ENCODE measurements around the gene MTARC2. TPM values are rescaled to one million over a fixed set of nuclear protein-coding genes. Genes with fewer than 3 reads are reported as not detected.

MTARC2 gene
- total and polyA plus RNA-seq, 8 donors = 7.3 to 83.4 (median 20.9) TPM

DNA sequence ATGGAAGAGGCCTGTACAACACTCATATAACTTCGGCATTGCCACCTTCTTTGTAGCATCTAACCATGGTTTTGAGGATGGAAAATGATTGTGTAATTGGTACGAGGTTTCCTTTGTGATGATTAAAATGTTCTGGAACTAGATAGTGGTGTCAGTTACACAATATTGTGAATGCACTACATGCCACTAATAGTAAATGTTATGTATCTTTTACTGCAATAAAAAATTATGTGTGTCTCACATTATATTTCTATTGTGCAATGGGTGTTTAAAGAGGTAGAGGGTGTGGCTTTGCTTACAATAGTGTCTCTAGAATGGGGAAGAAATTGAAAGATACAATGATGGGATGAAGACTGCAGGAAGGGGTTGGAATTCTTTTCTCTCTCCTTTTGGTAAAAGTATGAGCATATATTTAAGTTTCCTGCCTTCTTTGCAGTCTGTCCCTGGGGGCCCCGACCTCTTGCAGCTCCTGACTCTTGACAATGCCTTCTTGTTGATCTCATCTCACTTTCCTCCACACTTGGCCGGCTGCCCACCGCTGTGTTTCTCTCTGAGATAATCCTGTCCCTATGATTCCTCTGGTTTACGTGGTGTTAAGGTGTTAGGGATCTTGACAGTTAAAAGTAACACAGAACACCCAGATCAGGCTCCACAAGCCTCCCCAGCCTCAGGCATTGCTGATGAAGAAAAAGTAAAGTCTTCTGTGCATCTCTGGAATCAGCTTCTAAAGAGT is 77.9 kb downstream of the MTARC2 start:
- no peak overlapping the region for H3K27ac ChIP-seq
- DNase-seq = no peak
- TF ChIP-seq, protein P1, sequence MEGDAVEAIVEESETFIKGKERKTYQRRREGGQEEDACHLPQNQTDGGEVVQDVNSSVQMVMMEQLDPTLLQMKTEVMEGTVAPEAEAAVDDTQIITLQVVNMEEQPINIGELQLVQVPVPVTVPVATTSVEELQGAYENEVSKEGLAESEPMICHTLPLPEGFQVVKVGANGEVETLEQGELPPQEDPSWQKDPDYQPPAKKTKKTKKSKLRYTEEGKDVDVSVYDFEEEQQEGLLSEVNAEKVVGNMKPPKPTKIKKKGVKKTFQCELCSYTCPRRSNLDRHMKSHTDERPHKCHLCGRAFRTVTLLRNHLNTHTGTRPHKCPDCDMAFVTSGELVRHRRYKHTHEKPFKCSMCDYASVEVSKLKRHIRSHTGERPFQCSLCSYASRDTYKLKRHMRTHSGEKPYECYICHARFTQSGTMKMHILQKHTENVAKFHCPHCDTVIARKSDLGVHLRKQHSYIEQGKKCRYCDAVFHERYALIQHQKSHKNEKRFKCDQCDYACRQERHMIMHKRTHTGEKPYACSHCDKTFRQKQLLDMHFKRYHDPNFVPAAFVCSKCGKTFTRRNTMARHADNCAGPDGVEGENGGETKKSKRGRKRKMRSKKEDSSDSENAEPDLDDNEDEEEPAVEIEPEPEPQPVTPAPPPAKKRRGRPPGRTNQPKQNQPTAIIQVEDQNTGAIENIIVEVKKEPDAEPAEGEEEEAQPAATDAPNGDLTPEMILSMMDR (IDR thresholded peaks at IDR 0.05) = no peak
- no peak for TF ChIP-seq EP300 (IDR thresholded peaks at IDR 0.05)
- no peak for TF ChIP-seq POLR2A (IDR thresholded peaks at IDR 0.05)
- TF ChIP-seq POLR2AphosphoS5 (IDR thresholded peaks at IDR 0.05) = no peak
- intact Hi-C loops (cut with DNase I; ENCODE audit: low total_unique reads) = no loop called here
- 62 to 71% (median 67%) methylated on average over 6 of the region's 6 CpGs for WGBS, 5 donors
- no peaks in the 10 kb centered on the region for H3K4me1 ChIP-seq
- no peaks in the 10 kb centered on the region for H3K9me3 ChIP-seq
- H3K4me3 ChIP-seq = no peak overlapping the region
- no peaks in the 10 kb centered on the region for H3K36me3 ChIP-seq
- H3K27me3 ChIP-seq = no peaks in the 10 kb centered on the region

DNA sequence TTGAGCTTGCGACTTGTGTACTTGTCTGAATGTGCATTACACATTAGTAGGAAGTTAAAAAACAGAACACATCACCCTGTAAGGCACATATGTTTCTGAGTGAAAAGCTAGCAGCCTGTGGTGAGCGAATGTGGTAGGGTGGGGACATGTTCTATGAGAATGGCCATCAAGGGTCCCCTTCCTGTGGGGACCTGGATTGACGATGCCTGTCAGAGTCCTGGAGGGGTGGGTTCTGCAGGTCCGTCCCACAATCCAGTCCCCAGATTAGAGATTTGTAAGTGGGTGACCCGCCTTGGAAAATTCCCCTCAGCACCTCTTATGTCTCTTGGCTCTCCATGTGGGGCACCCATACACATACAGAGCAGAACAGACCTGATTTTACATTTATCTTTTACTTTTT is 78.6 kb downstream of the MTARC2 start:
- Histone ChIP-seq H3K36me3 (no peaks in the 10 kb centered on the region), H3K4me1 (no peaks in the 10 kb centered on the region), H3K27ac (no peak overlapping the region), H3K27me3 (no peaks in the 10 kb centered on the region), H3K9me3 (peaks cover 0 to 3% (median 0%) of the 10 kb centered on the region in 4 donors), H3K4me3 (no peak overlapping the region)
- 91 to 96% (median 91%) methylated on average over 5 of the region's 5 CpGs for WGBS, 5 donors
- no peak for DNase-seq
- TF ChIP-seq POLR2A (IDR thresholded peaks at IDR 0.05) = no peak
- intact Hi-C loops (cut with DNase I; ENCODE audit: low total_unique reads) = no loop called here

DNA sequence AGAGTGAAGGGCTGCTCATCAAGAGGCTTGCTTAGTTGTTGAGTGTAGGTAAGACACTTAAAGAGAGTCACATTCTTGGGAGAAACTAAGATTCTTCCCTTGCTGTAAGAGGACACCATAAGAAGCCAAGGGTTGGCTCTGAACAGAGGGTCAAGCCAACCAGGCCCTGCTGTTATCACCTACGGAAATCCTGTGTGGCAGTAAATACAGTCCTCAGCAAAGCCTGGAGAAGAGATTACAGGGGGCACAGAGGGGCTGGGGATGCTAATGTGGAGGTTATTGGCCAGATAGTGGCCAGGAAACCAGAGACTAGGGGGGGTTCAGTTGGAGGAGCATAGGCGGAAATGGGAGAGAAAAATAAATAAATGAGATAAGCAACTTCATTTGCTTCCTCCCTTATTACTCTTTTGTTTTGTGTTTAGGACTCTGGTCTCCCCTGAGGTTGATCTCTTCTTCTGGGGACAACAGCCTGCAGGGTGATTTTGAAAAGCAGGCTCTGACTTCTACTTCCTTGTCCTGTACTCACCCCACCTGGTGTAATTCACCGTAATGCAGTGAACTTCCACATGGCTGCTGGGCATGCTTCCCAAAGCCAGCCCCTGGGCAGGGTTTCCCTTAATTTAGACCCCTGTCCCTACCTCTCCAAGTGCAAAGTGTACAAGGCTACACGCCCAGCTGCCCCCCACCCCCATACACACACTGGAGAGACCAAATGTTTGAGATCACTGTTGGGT is 79.5 kb downstream of the MTARC2 start:
- DNase-seq = no peak
- Histone ChIP-seq H3K36me3 (no peaks in the 10 kb centered on the region), H3K4me3 (no peak overlapping the region), H3K4me1 (no peaks in the 10 kb centered on the region), H3K27ac (no peak overlapping the region), H3K27me3 (no peaks in the 10 kb centered on the region), H3K9me3 (peaks cover 0 to 3% (median 0%) of the 10 kb centered on the region in 4 donors)
- TF ChIP-seq EP300 (IDR thresholded peaks at IDR 0.05) (no peak), POLR2A (IDR thresholded peaks at IDR 0.05) (no peak), POLR2AphosphoS5 (IDR thresholded peaks at IDR 0.05) (no peak)
- TF ChIP-seq, protein P1 (IDR thresholded peaks at IDR 0.05) = no peak
- intact Hi-C loops (cut with DNase I; ENCODE audit: low total_unique reads) = no loop called here
- WGBS, 5 donors = 47 to 67% (median 58%) methylated on average over 4 of the region's 4 CpGs

DNA sequence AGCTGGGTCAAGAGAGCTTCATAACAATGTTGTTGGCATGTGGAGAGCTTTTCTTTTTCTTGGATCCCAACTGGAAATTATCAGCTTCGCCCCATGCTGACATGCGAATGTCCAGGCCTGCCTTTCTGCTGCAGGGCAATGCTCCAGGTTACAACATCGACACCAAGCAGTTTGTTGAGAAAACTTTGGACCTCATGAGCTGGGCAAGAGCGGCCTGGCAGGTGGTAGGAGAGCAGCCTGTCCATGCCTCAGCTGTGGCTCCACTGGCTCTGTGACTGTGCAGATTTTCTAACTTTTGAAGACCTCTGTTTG is 80.0 kb downstream of the MTARC2 start:
- intact Hi-C loops (cut with DNase I; ENCODE audit: low total_unique reads) = no loop called here
- H3K36me3 ChIP-seq = no peaks in the 10 kb centered on the region
- no peaks in the 10 kb centered on the region for H3K4me1 ChIP-seq
- no peak overlapping the region for H3K27ac ChIP-seq
- TF ChIP-seq, protein P1 (IDR thresholded peaks at IDR 0.05) = no peak
- TF ChIP-seq POLR2A (IDR thresholded peaks at IDR 0.05) = no peak
- no peak for TF ChIP-seq EP300 (IDR thresholded peaks at IDR 0.05)
- TF ChIP-seq POLR2AphosphoS5 (IDR thresholded peaks at IDR 0.05) = no peak
- peaks cover 0 to 3% (median 0%) of the 10 kb centered on the region in 4 donors for H3K9me3 ChIP-seq
- WGBS, 5 donors = 85 to 94% (median 91%) methylated on average over 4 of the region's 4 CpGs
- no peak overlapping the region for H3K4me3 ChIP-seq
- no peaks in the 10 kb centered on the region for H3K27me3 ChIP-seq
- DNase-seq = no peak

All from stomach (tissue), 9 donors.